Measurements from ENCODE around the gene MUC12.

MUC12 gene

DNA sequence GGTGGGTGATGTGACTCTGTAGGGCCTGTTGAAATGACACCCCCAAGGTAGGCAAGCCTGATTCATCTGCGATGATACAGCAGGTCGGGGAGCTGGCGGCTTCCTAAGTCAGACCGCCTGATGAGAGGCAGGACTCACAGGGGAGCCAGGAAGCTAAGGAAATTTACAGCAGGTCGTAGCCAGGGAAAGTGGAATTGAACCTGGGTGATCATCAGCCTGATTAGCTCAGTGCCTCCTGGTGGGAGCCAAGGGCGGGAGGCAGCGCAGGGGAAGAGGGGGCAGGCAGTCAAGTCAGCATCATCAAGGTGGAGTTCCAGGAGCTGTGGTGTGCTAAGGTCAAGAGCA is 97.4 kb downstream of the MUC12 start:
- TF ChIP-seq, protein P1, sequence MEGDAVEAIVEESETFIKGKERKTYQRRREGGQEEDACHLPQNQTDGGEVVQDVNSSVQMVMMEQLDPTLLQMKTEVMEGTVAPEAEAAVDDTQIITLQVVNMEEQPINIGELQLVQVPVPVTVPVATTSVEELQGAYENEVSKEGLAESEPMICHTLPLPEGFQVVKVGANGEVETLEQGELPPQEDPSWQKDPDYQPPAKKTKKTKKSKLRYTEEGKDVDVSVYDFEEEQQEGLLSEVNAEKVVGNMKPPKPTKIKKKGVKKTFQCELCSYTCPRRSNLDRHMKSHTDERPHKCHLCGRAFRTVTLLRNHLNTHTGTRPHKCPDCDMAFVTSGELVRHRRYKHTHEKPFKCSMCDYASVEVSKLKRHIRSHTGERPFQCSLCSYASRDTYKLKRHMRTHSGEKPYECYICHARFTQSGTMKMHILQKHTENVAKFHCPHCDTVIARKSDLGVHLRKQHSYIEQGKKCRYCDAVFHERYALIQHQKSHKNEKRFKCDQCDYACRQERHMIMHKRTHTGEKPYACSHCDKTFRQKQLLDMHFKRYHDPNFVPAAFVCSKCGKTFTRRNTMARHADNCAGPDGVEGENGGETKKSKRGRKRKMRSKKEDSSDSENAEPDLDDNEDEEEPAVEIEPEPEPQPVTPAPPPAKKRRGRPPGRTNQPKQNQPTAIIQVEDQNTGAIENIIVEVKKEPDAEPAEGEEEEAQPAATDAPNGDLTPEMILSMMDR (IDR thresholded peaks at IDR 0.05; ENCODE audit: low read depth, low read length, missing control alignments): no peak
- in situ Hi-C loops (cut with HindIII; ENCODE audit: low sequenced_read_pairs): no loop called here
- H3K4me3 ChIP-seq (ENCODE audit: low read depth, low read length): no peak overlapping the region
- no peak for DNase-seq (ENCODE audit: low read depth)

DNA sequence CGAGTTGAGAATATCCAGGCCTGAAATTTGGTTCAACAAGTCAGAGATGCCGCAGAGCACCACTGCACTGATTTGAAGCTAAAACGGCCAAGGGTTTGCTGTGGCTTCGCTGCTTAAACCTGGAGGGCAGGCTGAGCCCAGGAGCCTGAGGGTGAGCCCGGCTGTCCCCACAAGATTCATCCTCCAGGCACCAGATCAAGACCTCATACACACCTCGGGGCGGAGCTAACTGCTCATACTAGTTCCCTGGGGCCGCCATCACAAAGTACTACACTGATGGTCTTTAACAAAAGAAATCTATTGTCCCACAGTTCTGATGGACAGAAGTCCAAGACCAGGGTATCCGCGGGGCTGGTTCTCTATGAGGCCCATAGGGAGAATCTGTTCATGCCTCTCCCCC is 99.0 kb downstream of the MUC12 start:
- TF ChIP-seq, protein P1 (IDR thresholded peaks at IDR 0.05; ENCODE audit: low read depth, low read length, missing control alignments): no peak
- in situ Hi-C loops (cut with HindIII; ENCODE audit: low sequenced_read_pairs): no loop called here
- DNase-seq (ENCODE audit: low read depth): no peak
- H3K4me3 ChIP-seq (ENCODE audit: low read depth, low read length): no peak overlapping the region

Measured in astrocyte of the cerebellum (primary cell).